GM19438 (cell line): ENCODE measurements around the gene DPYSL4.

Experiments
- ATAC-seq: cut with Tn5 transposase; IDR thresholded peaks from one replicate; pipeline ENCODE4 v1.9.1; 2021; ENCODE audit warnings: low read depth; ENCODE audit not compliant: unreplicated experiment

DPYSL4 gene

GRCh38 chr10:132224343-132225072 is 37.8 kb downstream of the DPYSL4 start:
- ATAC-seq: no peak

- no peak for ATAC-seq
Observed at GRCh38 chr10:132225073-132225848, 38.5 kb downstream of the DPYSL4 start.

GRCh38 chr10:132225849-132226205 is 39.1 kb downstream of the DPYSL4 start:
- no peak for ATAC-seq

- no peak for ATAC-seq
Observed at GRCh38 chr10:132226586-132227405, 40.0 kb downstream of the DPYSL4 start.

- ATAC-seq: no peak
Observed at GRCh38 chr10:132227851-132228390, 41.2 kb downstream of the DPYSL4 start.

GRCh38 chr10:132228616-132229015 is 41.9 kb downstream of the DPYSL4 start:
- ATAC-seq: no peak

- no peak for ATAC-seq
Observed at GRCh38 chr10:132229096-132229495, 42.3 kb downstream of the DPYSL4 start.

- peak; percentile 62 for ATAC-seq
Observed at GRCh38 chr10:132229834-132230556, 43.2 kb downstream of the DPYSL4 start.

- no peak for ATAC-seq
Observed at GRCh38 chr10:132230557-132231210, 43.9 kb downstream of the DPYSL4 start.

GRCh38 chr10:132231656-132232022 is 44.9 kb downstream of the DPYSL4 start:
- no peak for ATAC-seq

GRCh38 chr10:132232023-132232951 is 45.5 kb downstream of the DPYSL4 start:
- ATAC-seq: no peak

- ATAC-seq: no peak
Observed at GRCh38 chr10:132232981-132233380, 46.2 kb downstream of the DPYSL4 start.

GRCh38 chr10:132233501-132234085 is 46.8 kb downstream of the DPYSL4 start:
- no peak for ATAC-seq

GRCh38 chr10:132234860-132235259 is 48.1 kb downstream of the DPYSL4 start:
- ATAC-seq: no peak

- no peak for ATAC-seq
Observed at GRCh38 chr10:132236161-132236560, 49.4 kb downstream of the DPYSL4 start.

- ATAC-seq: no peak
Observed at GRCh38 chr10:132236881-132237280, 50.1 kb downstream of the DPYSL4 start.

- ATAC-seq: no peak
Observed at GRCh38 chr10:132237396-132237795, 50.6 kb downstream of the DPYSL4 start.

- ATAC-seq: no peak
Observed at GRCh38 chr10:132237871-132238270, 51.1 kb downstream of the DPYSL4 start.
